HL-60/S4 treated with phorbol 12-myristate 13-acetate at 8.2 ng/mL for 4 days and 3 days (cell line): ENCODE measurements around the gene AKR1C8.
"Not testable (repeated sequence)": the region's sequence is repeated elsewhere in the genome, so short reads cannot be mapped to it uniquely, and the experiment has no call there.

ENCODE experiments used
- in situ Hi-C: fragments of 300-500 bp; cut with MboI; formaldehyde crosslinking; loops from 2 replicates; pipeline ENCODE4 v1.15.0; 2022; ENCODE audit warnings: low sequenced_read_pairs

The AKR1C8 gene

GRCh38 chr10:5109861-5110260 lies 75.1 kb downstream of the AKR1C8 start:
- in situ Hi-C loops, result not testable (repeated sequence)

GRCh38 chr10:5108658-5109416 lies 76.1 kb downstream of the AKR1C8 start:
- in situ Hi-C loops, result no loop called here

- in situ Hi-C loops, result no loop called here
Measured at GRCh38 chr10:5107860-5108526, 77.0 kb downstream of the AKR1C8 start.

GRCh38 chr10:5106553-5106952 lies 78.4 kb downstream of the AKR1C8 start:
- in situ Hi-C loops, result no loop called here

GRCh38 chr10:5105626-5106025 lies 79.3 kb downstream of the AKR1C8 start:
- in situ Hi-C loops, result no loop called here
